Mesothelial cell of epicardium (in vitro differentiated cells): ENCODE results near the gene LCE1E. TPM values are rescaled to one million over a fixed set of nuclear protein-coding genes. Genes with fewer than 3 reads are reported as not detected.

Experiments
- DNase-seq, 2 experiments: peaks; one replicate each; pipeline ENCODE4 v3.0.0; 2021; ENCODE audit warnings: low spot score in 2 of 2; ENCODE audit not compliant: unreplicated experiment in 2 of 2
- H3K27ac Mint-ChIP-seq: 2 replicates; pipeline ENCODE4 v1.8.0; 2021; ENCODE audit warnings: mixed read lengths
- H3K27me3 Mint-ChIP-seq: 2 replicates; pipeline ENCODE4 v1.8.0; 2021; ENCODE audit warnings: low read depth, mixed read lengths
- H3K36me3 Mint-ChIP-seq: 2 replicates; pipeline ENCODE4 v1.8.0; 2021; ENCODE audit warnings: mixed read lengths
- H3K4me1 Mint-ChIP-seq: 2 replicates; pipeline ENCODE4 v1.8.0; 2021; ENCODE audit warnings: mixed read lengths
- H3K4me3 Mint-ChIP-seq: 2 replicates; pipeline ENCODE4 v1.8.0; 2021; ENCODE audit warnings: mild to moderate bottlenecking, moderate library complexity, mixed read lengths
- H3K9me3 Mint-ChIP-seq: 2 replicates; pipeline ENCODE4 v1.8.0; 2021; ENCODE audit warnings: mixed read lengths
- CTCF ChIP-seq: fragments of 200-600 bp; sonication (generic); IDR thresholded peaks from one replicate; pipeline ENCODE4 v1.5.0; 2021; ENCODE audit warnings: antibody characterized with exemption; ENCODE audit not compliant: unreplicated experiment
- total RNA-seq: library from RNA; stranded (reverse); gene quantifications from 3 replicates; pipeline ENCODE4 v1.2.1, GENCODE V29; 2021

LCE1E gene
- total RNA-seq, 1 donor from 2014 or later = not detected

GRCh38 chr1:152827173-152827572 is 41.1 kb downstream of the LCE1E start, which contains the start of gene LCE1A:
LCE1A (plus strand) TSS chr1:152827473; CDS start chr1:152827473, 0 bp downstream.
- H3K4me1 Mint-ChIP-seq = no peaks in the 10 kb centered on the region
- H3K9me3 Mint-ChIP-seq = peaks cover 62% of the 10 kb centered on the region
- TF ChIP-seq CTCF = no peak
- no peaks in the 10 kb centered on the region for H3K27me3 Mint-ChIP-seq
- no peak within 1 kb of the TSS for H3K27ac Mint-ChIP-seq
- DNase-seq = no peak
- peaks cover 3% of the 10 kb centered on the region for H3K36me3 Mint-ChIP-seq
- no peak within 1 kb of the TSS for H3K4me3 Mint-ChIP-seq

GRCh38 chr1:152836870-152837269 is 50.8 kb downstream of the LCE1E start:
- no peak for TF ChIP-seq CTCF
- no peaks in the 10 kb centered on the region for H3K36me3 Mint-ChIP-seq
- H3K4me3 Mint-ChIP-seq = no peak overlapping the region
- no peak overlapping the region for H3K27ac Mint-ChIP-seq
- peaks cover 50% of the 10 kb centered on the region for H3K9me3 Mint-ChIP-seq
- H3K27me3 Mint-ChIP-seq = no peaks in the 10 kb centered on the region
- DNase-seq = no peak
- H3K4me1 Mint-ChIP-seq = no peaks in the 10 kb centered on the region

Other genes starting within 250 kb of the LCE1E start
- not detected in 3 replicates for gene LCE3E, start 219.5 kb upstream of the LCE1E start, total RNA-seq
- gene LCE3D, start 205.7 kb upstream of the LCE1E start, total RNA-seq = not detected in 3 replicates
- not detected in 3 replicates for gene LCE3C, start 186.0 kb upstream of the LCE1E start, total RNA-seq
- gene LCE3B, start 172.4 kb upstream of the LCE1E start, total RNA-seq = not detected in 3 replicates
- not detected in 3 replicates for gene LCE3A, start 163.2 kb upstream of the LCE1E start, total RNA-seq
- gene LCE2D, start 122.9 kb upstream of the LCE1E start, total RNA-seq = not detected in 3 replicates
- not detected in 3 replicates for gene LCE2C, start 111.0 kb upstream of the LCE1E start, total RNA-seq
- not detected in 3 replicates for gene LCE2B, start 100.1 kb upstream of the LCE1E start, total RNA-seq
- not detected in 3 replicates for gene LCE2A, start 87.9 kb upstream of the LCE1E start, total RNA-seq
- gene LCE4A, start 78.1 kb upstream of the LCE1E start, total RNA-seq = not detected in 3 replicates
- not detected in 3 replicates for gene KPRP, start 28.2 kb upstream of the LCE1E start, total RNA-seq
- not detected in 3 replicates for gene LCE1F, start 11.1 kb upstream of the LCE1E start, total RNA-seq
- gene LCE1D, start 10.5 kb downstream of the LCE1E start, total RNA-seq = not detected in 3 replicates
- gene LCE1C, start 20.4 kb downstream of the LCE1E start, total RNA-seq = not detected in 3 replicates
- gene LCE1B, start 25.7 kb downstream of the LCE1E start, total RNA-seq = not detected in 3 replicates
- not detected in 3 replicates for gene LCE1A, start 41.2 kb downstream of the LCE1E start, total RNA-seq
- not detected in 3 replicates for gene LCE6A, start 56.6 kb downstream of the LCE1E start, total RNA-seq
- not detected in 3 replicates for gene LCE7A, start 73.7 kb downstream of the LCE1E start, total RNA-seq
- gene SMCP, start 92.1 kb downstream of the LCE1E start, total RNA-seq = not detected in 3 replicates
- 0.11 to 0.34 TPM (median 0.27 TPM) in 3 replicates for gene IVL, start 122.3 kb downstream of the LCE1E start, total RNA-seq
- gene SPRR5, start 160.9 kb downstream of the LCE1E start, total RNA-seq = not detected in 3 replicates
- not detected in 3 replicates for gene SPRR4, start 184.4 kb downstream of the LCE1E start, total RNA-seq
- gene SPRR1A, start 197.8 kb downstream of the LCE1E start, total RNA-seq = not detected in 3 replicates
- not detected in 3 replicates for gene SPRR3, start 215.5 kb downstream of the LCE1E start, total RNA-seq
- not detected in 3 replicates for gene SPRR1B, start 244.9 kb downstream of the LCE1E start, total RNA-seq